ENCODE results near the gene KAT6B.

The KAT6B gene

GRCh38 chr10:74977913-74978847, 151.8 kb downstream of the KAT6B start:
- no peak overlapping the region for H3K4me3 ChIP-seq (ENCODE audit: low read depth, low read length)

GRCh38 chr10:74981831-74982633, 155.6 kb downstream of the KAT6B start:
- no peak overlapping the region for H3K4me3 ChIP-seq (ENCODE audit: low read depth, low read length)

GRCh38 chr10:74982634-74982982, 156.2 kb downstream of the KAT6B start:
- H3K4me3 ChIP-seq (ENCODE audit: low read depth, low read length), result no peak overlapping the region

GRCh38 chr10:74983383-74983782, 157.0 kb downstream of the KAT6B start:
- H3K4me3 ChIP-seq (ENCODE audit: low read depth, low read length), result no peak overlapping the region

- H3K4me3 ChIP-seq (ENCODE audit: low read depth, low read length), result no peak overlapping the region
These were observed 161.1 kb downstream of the KAT6B start for GRCh38 chr10:74987339-74988053.

- no peak overlapping the region for H3K4me3 ChIP-seq (ENCODE audit: low read depth, low read length)
These were observed 161.8 kb downstream of the KAT6B start for GRCh38 chr10:74988054-74988775.

GRCh38 chr10:74988832-74989561, 162.6 kb downstream of the KAT6B start:
- no peak overlapping the region for H3K4me3 ChIP-seq (ENCODE audit: low read depth, low read length)

- no peak overlapping the region for H3K4me3 ChIP-seq (ENCODE audit: low read depth, low read length)
These were observed 165.0 kb downstream of the KAT6B start for GRCh38 chr10:74991435-74991834.

- H3K4me3 ChIP-seq (ENCODE audit: low read depth, low read length), result no peak overlapping the region
These were observed 165.7 kb downstream of the KAT6B start for GRCh38 chr10:74992068-74992467.

GRCh38 chr10:74993649-74994048, 167.2 kb downstream of the KAT6B start:
- no peak overlapping the region for H3K4me3 ChIP-seq (ENCODE audit: low read depth, low read length)

GRCh38 chr10:74994854-74995253, 168.5 kb downstream of the KAT6B start:
- no peak overlapping the region for H3K4me3 ChIP-seq (ENCODE audit: low read depth, low read length)

GRCh38 chr10:74995806-74996205, 169.4 kb downstream of the KAT6B start:
- H3K4me3 ChIP-seq (ENCODE audit: low read depth, low read length), result no peak overlapping the region

GRCh38 chr10:74997163-74997562, 170.8 kb downstream of the KAT6B start:
- H3K4me3 ChIP-seq (ENCODE audit: low read depth, low read length), result no peak overlapping the region

GRCh38 chr10:75000748-75001321, 174.4 kb downstream of the KAT6B start:
- H3K4me3 ChIP-seq (ENCODE audit: low read depth, low read length), result no peak overlapping the region

GRCh38 chr10:75001715-75002350, 175.4 kb downstream of the KAT6B start:
- H3K4me3 ChIP-seq (ENCODE audit: low read depth, low read length), result no peak overlapping the region

- no peak overlapping the region for H3K4me3 ChIP-seq (ENCODE audit: low read depth, low read length)
These were observed 175.9 kb downstream of the KAT6B start for GRCh38 chr10:75002351-75002725.

GRCh38 chr10:75002967-75003594, 176.7 kb downstream of the KAT6B start:
- no peak overlapping the region for H3K4me3 ChIP-seq (ENCODE audit: low read depth, low read length)

GRCh38 chr10:75003891-75004290, 177.5 kb downstream of the KAT6B start:
- H3K4me3 ChIP-seq (ENCODE audit: low read depth, low read length), result no peak overlapping the region

GRCh38 chr10:75007646-75008045, 181.2 kb downstream of the KAT6B start:
- H3K4me3 ChIP-seq (ENCODE audit: low read depth, low read length), result no peak overlapping the region
